ENCODE results near the gene PAMR1. TPM values are rescaled to one million over a fixed set of nuclear protein-coding genes. Genes with fewer than 3 reads are reported as not detected.

Gene PAMR1
- total RNA-seq, 1 donor from 2014 or later = 37.1 TPM

DNA sequence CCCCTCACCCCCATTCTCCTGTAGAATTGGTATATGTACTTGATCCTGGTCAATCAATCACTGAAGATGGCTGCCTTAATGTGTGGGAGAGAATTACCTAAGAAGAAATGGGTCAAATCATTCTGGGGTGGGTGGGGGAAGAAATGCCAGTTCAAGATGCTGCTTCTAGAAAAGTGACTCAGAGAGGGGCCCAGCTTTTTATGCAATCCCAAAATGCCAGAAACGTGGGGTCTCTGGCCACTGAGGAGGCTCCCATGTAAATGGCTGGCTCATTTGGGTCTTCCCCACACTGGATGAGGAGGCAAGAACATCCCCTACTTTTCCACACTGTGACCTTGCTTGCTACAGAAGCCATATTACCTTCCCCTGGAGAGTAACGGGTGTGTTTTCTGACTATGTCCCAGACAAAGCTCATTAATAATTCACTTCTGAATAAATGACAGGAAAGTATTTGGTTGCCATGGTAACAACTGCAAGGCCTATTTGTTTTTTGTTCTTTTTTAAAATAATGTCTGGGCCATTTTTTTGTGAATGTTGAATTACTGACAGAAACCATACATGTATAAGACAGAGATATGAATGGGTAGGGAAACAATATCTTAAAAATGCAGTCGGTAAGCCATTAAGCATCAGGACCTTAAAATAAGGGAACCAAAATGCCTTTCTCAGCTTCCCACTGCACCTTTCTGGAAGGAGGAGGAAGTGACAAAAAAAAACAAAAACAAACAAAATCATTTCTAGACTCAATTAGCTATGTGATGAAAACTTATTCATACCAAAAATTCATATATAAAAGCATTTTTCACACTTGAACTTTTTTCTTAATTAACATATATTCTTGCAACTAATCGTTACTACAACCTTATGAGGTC is 138.1 kb downstream of the PAMR1 start:
- Histone ChIP-seq H3K36me3 (ENCODE audit: control insufficient read depth in 3 of 3, insufficient read depth in 3 of 3, low read length in 3 of 3) (no peaks in the 10 kb centered on the region), H3K27me3 (ENCODE audit: control insufficient read depth in 3 of 3, insufficient read depth in 3 of 3, low read length in 3 of 3) (no peaks in the 10 kb centered on the region), H3K4me1 (ENCODE audit: control insufficient read depth in 3 of 3, insufficient read depth in 3 of 3, low read length in 3 of 3) (peaks cover 4 to 9% (median 7%) of the 10 kb centered on the region in 3 donors), H3K4me3 (ENCODE audit: low read length in 3 of 3) (no peak overlapping the region), H3K9me3 (ENCODE audit: control insufficient read depth in 3 of 3, low read length in 3 of 3) (no peaks in the 10 kb centered on the region), H3K27ac (ENCODE audit: low read depth, low read length) (no peak overlapping the region), H3K9ac (ENCODE audit: low read depth in 1 of 3, low read length in 3 of 3) (no peak overlapping the region)

DNA sequence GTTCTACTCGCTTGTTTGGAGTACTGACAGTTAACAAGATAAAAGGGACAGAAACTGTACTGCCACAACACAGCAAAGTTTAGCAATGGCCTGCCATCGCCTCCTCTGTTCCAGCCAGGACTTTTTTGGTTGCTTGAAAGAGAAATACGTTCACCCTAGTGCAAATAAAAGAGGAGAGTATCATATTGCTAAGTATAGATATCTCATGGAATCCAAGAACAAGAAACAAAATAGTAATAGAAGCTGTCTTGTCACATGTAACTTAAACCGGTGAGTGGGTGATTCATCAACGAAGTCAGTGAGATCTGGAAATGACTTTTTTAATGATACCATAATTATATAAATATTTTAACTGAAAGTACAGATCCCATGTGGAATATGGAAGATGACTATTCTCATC is 141.5 kb downstream of the PAMR1 start:
- Histone ChIP-seq H3K9me3 (ENCODE audit: control insufficient read depth in 3 of 3, low read length in 3 of 3) (no peaks in the 10 kb centered on the region), H3K27ac (ENCODE audit: low read depth, low read length) (no peak overlapping the region), H3K4me3 (ENCODE audit: low read length in 3 of 3) (no peak overlapping the region), H3K36me3 (ENCODE audit: control insufficient read depth in 3 of 3, insufficient read depth in 3 of 3, low read length in 3 of 3) (no peaks in the 10 kb centered on the region), H3K9ac (ENCODE audit: low read depth in 1 of 3, low read length in 3 of 3) (no peak overlapping the region), H3K4me1 (ENCODE audit: control insufficient read depth in 3 of 3, insufficient read depth in 3 of 3, low read length in 3 of 3) (peaks cover 0 to 4% (median 3%) of the 10 kb centered on the region in 3 donors), H3K27me3 (ENCODE audit: control insufficient read depth in 3 of 3, insufficient read depth in 3 of 3, low read length in 3 of 3) (no peaks in the 10 kb centered on the region)

Other genes starting within 250 kb of the PAMR1 start
- 1.6 TPM for gene SLC1A2, start 106.1 kb downstream of the PAMR1 start, total RNA-seq
- gene FJX1, start 92.8 kb upstream of the PAMR1 start, total RNA-seq = 6.3 TPM
- 11.5 TPM for gene TRIM44, start 137.2 kb upstream of the PAMR1 start, total RNA-seq

Data from skeletal muscle tissue (tissue), 4 donors.